ENCODE data around the gene ZNF609.

GRCh38 chr15:64444836-64445235, 15.5 kb upstream of the ZNF609 start:
- TF ChIP-seq CTCF (IDR thresholded peaks at IDR 0.05), result no peak
- TF ChIP-seq POLR2A (IDR thresholded peaks at IDR 0.05), result no peak
- no peak for TF ChIP-seq POLR2AphosphoS5 (IDR thresholded peaks at IDR 0.05)

All from sigmoid colon (tissue), 4 donors.